ENCODE data around the gene PLCD1. TPM values are rescaled to one million over a fixed set of nuclear protein-coding genes. Genes with fewer than 3 reads are reported as not detected.
"Not testable (repeated sequence)": the region's sequence is repeated elsewhere in the genome, so short reads cannot be mapped to it uniquely, and the experiment has no call there.

Gene PLCD1
- total RNA-seq, result 16.5 and 23.3 TPM in 2 replicates

- DNase-seq (ENCODE audit: low read depth, low spot score), result no peak
Observed at GRCh38 chr3:38029400-38030125, at the start of gene PLCD1. Gene PLCD1, minus strand, starts transcription at chr3:38029642. Its CDS starts 103 bp downstream, at chr3:38029539.

GRCh38 chr3:38077073-38077472, 47.6 kb upstream of the PLCD1 start:
- not testable (repeated sequence) for DNase-seq (ENCODE audit: low read depth, low spot score)

GRCh38 chr3:38070013-38070412, 40.6 kb upstream of the PLCD1 start:
- no peak for DNase-seq (ENCODE audit: low read depth, low spot score)

GRCh38 chr3:38067508-38068233, 38.2 kb upstream of the PLCD1 start:
- no peak for DNase-seq (ENCODE audit: low read depth, low spot score)

GRCh38 chr3:38064453-38064852, 35.0 kb upstream of the PLCD1 start:
- DNase-seq (ENCODE audit: low read depth, low spot score), result not testable (repeated sequence)

- no peak for DNase-seq (ENCODE audit: low read depth, low spot score)
Observed at GRCh38 chr3:38062809-38063208, 33.4 kb upstream of the PLCD1 start.

GRCh38 chr3:38059591-38059990, 30.1 kb upstream of the PLCD1 start:
- DNase-seq (ENCODE audit: low read depth, low spot score), result no peak

GRCh38 chr3:38059148-38059547, 29.7 kb upstream of the PLCD1 start:
- DNase-seq (ENCODE audit: low read depth, low spot score), result no peak

- DNase-seq (ENCODE audit: low read depth, low spot score), result no peak
Observed at GRCh38 chr3:38054499-38055001, 25.1 kb upstream of the PLCD1 start.

GRCh38 chr3:38053813-38054498, 24.5 kb upstream of the PLCD1 start:
- not testable (repeated sequence) for DNase-seq (ENCODE audit: low read depth, low spot score)

GRCh38 chr3:38053286-38053685, 23.8 kb upstream of the PLCD1 start:
- DNase-seq (ENCODE audit: low read depth, low spot score), result not testable (repeated sequence)

- no peak for DNase-seq (ENCODE audit: low read depth, low spot score)
Observed at GRCh38 chr3:38051131-38051530, 21.7 kb upstream of the PLCD1 start.

- no peak for DNase-seq (ENCODE audit: low read depth, low spot score)
Observed at GRCh38 chr3:38049358-38050126, 20.1 kb upstream of the PLCD1 start.

GRCh38 chr3:38047896-38048295, 18.5 kb upstream of the PLCD1 start:
- no peak for DNase-seq (ENCODE audit: low read depth, low spot score)

- DNase-seq (ENCODE audit: low read depth, low spot score), result no peak
Observed at GRCh38 chr3:38046821-38047220, 17.4 kb upstream of the PLCD1 start.

- DNase-seq (ENCODE audit: low read depth, low spot score), result no peak
Observed at GRCh38 chr3:38046027-38046426, 16.6 kb upstream of the PLCD1 start.

- DNase-seq (ENCODE audit: low read depth, low spot score), result no peak
Observed at GRCh38 chr3:38043486-38043885, 14.0 kb upstream of the PLCD1 start.

GRCh38 chr3:38040401-38040800, 11.0 kb upstream of the PLCD1 start:
- no peak for DNase-seq (ENCODE audit: low read depth, low spot score)

GRCh38 chr3:38039899-38040261, 10.4 kb upstream of the PLCD1 start:
- no peak for DNase-seq (ENCODE audit: low read depth, low spot score)

GRCh38 chr3:38039101-38039898, 9.9 kb upstream of the PLCD1 start, which contains the start of gene DLEC1:
Gene DLEC1, plus strand, starts transcription at chr3:38039208. Its CDS starts 18 bp downstream, at chr3:38039226.
- DNase-seq (ENCODE audit: low read depth, low spot score), result no peak
